SHP77 (cell line): ENCODE measurements around the gene PPP1R18.
A peak's percentile ranks its signal among the peaks of the same experiment; 100 is the strongest.
"Not testable (repeated sequence)": the region's sequence is repeated elsewhere in the genome, so short reads cannot be mapped to it uniquely, and the experiment has no call there.

Source experiments
- DNase-seq, 2 experiments: peaks; one replicate each; lab custom pipeline; 2025; lab: John Stamatoyannopoulos, UW

Gene PPP1R18

GRCh38 chr6:30719791-30720737 is 33.6 kb upstream of the PPP1R18 start, which contains the start of gene TUBB:
Gene TUBB (plus strand): TSS chr6:30720352. CDS start chr6:30720507, 155 bp downstream.
- peak; percentile 94 to 97 for DNase-seq

GRCh38 chr6:30719356-30719755 is 32.9 kb upstream of the PPP1R18 start:
- no peak for DNase-seq

- not testable (repeated sequence) for DNase-seq
Observed at GRCh38 chr6:30717845-30718720, 31.6 kb upstream of the PPP1R18 start.

- DNase-seq: peak; percentile 99 to 100
Observed at GRCh38 chr6:30717129-30717844, 30.8 kb upstream of the PPP1R18 start, which contains the start of gene MDC1. Gene MDC1 (minus strand): TSS chr6:30717281. CDS start chr6:30715175, 2,106 bp downstream.

GRCh38 chr6:30716879-30717128 is 30.4 kb upstream of the PPP1R18 start:
- DNase-seq: no peak

GRCh38 chr6:30714263-30714662 is 27.8 kb upstream of the PPP1R18 start:
- DNase-seq: no peak

GRCh38 chr6:30712441-30712945 is 26.0 kb upstream of the PPP1R18 start:
- DNase-seq: no peak

GRCh38 chr6:30711758-30712380 is 25.4 kb upstream of the PPP1R18 start:
- no peak for DNase-seq

GRCh38 chr6:30709101-30709868 is 22.8 kb upstream of the PPP1R18 start:
- no peak for DNase-seq

GRCh38 chr6:30707281-30707850 is 20.9 kb upstream of the PPP1R18 start:
- peak; percentile 74 to 85 for DNase-seq

- no peak for DNase-seq
Observed at GRCh38 chr6:30705620-30706019, 19.2 kb upstream of the PPP1R18 start.

GRCh38 chr6:30703821-30704220 is 17.4 kb upstream of the PPP1R18 start:
- DNase-seq: no peak

GRCh38 chr6:30703011-30703410 is 16.6 kb upstream of the PPP1R18 start:
- no peak for DNase-seq

GRCh38 chr6:30700340-30700739 is 13.9 kb upstream of the PPP1R18 start:
- DNase-seq: no peak

GRCh38 chr6:30696432-30696831 is 10.0 kb upstream of the PPP1R18 start:
- no peak for DNase-seq

GRCh38 chr6:30691208-30691847 is 4.9 kb upstream of the PPP1R18 start:
- DNase-seq: no peak

- peak; percentile 75 to 85 for DNase-seq
Observed at GRCh38 chr6:30690403-30691207, 4.2 kb upstream of the PPP1R18 start, which contains the start of gene NRM. Gene NRM (minus strand): TSS chr6:30690984. CDS start chr6:30690974, 10 bp downstream.

- DNase-seq: no peak
Observed at GRCh38 chr6:30689985-30690384, 3.5 kb upstream of the PPP1R18 start.
